ENCODE measurements around the gene PCLO.
"Not testable (repeated sequence)": the region's sequence is repeated elsewhere in the genome, so short reads cannot be mapped to it uniquely, and the experiment has no call there.

The PCLO gene

DNA sequence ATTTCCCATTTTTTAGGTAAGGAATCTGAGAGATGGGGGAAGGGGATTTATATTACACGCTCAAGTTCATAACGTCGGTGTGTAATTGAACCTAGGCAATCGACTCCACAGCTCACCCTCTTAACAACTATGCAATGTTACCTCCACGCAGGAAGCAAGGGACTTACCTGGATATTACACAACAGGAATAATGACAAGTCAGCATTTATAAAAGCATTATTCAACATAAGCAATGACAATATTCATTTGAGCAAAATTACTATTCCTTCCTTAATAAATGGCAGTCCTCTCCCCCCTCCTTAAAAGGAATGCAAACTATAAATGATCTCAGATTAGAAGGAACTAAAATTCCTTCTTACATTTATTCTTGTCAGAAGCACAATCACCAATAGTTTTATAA is 104.0 kb downstream of the PCLO start:
- DNase-seq (ENCODE audit: insufficient read length, low spot score) = no peak
- no peak for FAIRE-seq

DNA sequence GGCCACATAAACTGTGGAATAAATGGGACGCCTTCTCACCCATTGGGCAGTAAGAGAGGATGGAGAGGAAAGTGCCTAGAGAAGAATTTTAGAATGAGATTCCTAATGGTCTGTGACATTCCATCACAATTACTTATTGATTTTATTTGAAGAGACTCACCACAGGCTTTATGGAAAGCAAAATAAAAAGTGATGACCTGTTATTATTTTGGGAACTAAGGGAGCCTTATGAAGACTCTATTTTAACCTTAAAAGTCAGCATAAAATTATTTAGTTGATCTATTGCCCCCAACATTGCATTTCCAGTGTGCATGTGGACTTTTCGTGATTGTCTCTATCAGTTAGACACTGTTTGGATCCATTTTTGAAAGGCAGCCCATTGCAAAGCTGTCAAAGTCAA is 107.5 kb downstream of the PCLO start:
- DNase-seq (ENCODE audit: insufficient read length, low spot score) = no peak
- no peak for FAIRE-seq

GRCh38 chr7:83054472-83054871 is 108.2 kb downstream of the PCLO start:
- FAIRE-seq = no peak
- no peak for DNase-seq (ENCODE audit: insufficient read length, low spot score)

GRCh38 chr7:83053965-83054364 is 108.7 kb downstream of the PCLO start:
- FAIRE-seq (no peak), DNase-seq (ENCODE audit: insufficient read length, low spot score) (no peak)

- DNase-seq (ENCODE audit: insufficient read length, low spot score) = no peak
- no peak for FAIRE-seq
Measured at GRCh38 chr7:83040484-83040883, 122.2 kb downstream of the PCLO start.

DNA sequence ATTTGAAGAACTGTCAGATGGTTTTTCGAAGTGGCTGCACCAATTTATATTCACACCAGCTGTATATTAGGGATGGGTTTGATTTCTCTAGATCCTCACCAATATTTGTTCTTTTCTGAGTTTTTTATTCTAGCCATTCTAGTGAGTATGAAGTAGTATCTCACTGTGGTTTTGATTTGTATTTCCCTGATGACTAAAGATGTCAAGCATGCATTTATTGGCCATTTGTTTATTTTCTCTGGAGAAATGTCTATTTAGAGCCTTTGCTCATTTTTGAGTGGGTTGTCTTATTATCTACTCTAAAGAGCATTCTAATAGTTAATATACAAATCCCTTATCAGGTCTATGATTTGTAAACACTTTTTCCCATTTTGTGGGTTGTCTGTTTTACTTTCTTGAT is 123.9 kb downstream of the PCLO start:
- DNase-seq (ENCODE audit: insufficient read length, low spot score) (no peak), FAIRE-seq (no peak)

- DNase-seq (ENCODE audit: insufficient read length, low spot score) = no peak
Measured at GRCh38 chr7:83036721-83037380, 125.8 kb downstream of the PCLO start.

GRCh38 chr7:83036130-83036529 is 126.6 kb downstream of the PCLO start:
- FAIRE-seq (no peak), DNase-seq (ENCODE audit: insufficient read length, low spot score) (no peak)

More at GRCh38 chr7:83036721-83037380, 125.8 kb downstream of the PCLO start:
- no peak for FAIRE-seq

GRCh38 chr7:83032195-83032594 is 130.5 kb downstream of the PCLO start:
- DNase-seq (ENCODE audit: insufficient read length, low spot score) (no peak), FAIRE-seq (no peak)

- not testable (repeated sequence) for FAIRE-seq
- peak; percentile 17 for DNase-seq (ENCODE audit: insufficient read length, low spot score)
Measured at GRCh38 chr7:83023817-83024665, 138.6 kb downstream of the PCLO start.

DNA sequence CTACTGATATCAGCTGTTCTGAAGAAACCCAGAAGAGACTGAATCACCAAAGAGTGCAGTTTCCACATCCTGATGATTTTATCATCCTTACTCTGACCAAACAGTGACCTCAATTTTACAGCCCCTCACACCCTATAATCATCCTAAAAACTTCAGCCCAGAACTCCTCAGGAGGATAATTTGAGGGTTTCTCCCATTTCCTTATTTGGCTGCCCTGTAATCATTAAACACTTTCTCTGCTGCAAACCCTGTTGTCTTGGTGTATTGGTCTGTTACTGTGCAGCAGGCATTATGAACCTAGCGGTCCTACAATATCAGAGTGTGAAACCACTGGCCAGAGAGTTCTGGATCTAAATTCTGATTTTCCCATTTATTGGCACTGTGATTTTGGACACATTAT is 141.7 kb downstream of the PCLO start:
- FAIRE-seq = no peak
- no peak for DNase-seq (ENCODE audit: insufficient read length, low spot score)

GRCh38 chr7:83020161-83020560 is 142.5 kb downstream of the PCLO start:
- DNase-seq (ENCODE audit: insufficient read length, low spot score) (no peak), FAIRE-seq (no peak)

DNA sequence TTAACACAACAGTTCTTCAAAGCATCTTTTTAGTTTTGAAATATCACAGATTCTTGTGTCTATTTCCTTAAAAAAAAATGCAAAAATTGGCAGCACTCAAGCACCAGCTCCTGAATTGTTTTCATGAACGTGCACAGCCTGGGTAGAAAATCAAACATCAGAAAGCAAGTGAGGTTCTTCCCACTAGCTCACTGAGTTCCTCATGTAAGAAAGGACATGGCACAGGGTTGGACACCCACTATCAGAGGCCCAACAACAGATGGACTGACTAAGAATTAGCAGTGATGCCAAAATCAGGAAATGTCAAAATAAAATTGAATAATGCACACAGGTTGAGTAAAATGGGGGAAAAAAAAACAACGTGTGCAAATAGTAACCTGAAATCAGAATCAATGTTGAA is 146.8 kb downstream of the PCLO start:
- FAIRE-seq = no peak
- no peak for DNase-seq (ENCODE audit: insufficient read length, low spot score)

GRCh38 chr7:83014546-83014945 is 148.1 kb downstream of the PCLO start:
- DNase-seq (ENCODE audit: insufficient read length, low spot score) = no peak
- FAIRE-seq = no peak

DNA sequence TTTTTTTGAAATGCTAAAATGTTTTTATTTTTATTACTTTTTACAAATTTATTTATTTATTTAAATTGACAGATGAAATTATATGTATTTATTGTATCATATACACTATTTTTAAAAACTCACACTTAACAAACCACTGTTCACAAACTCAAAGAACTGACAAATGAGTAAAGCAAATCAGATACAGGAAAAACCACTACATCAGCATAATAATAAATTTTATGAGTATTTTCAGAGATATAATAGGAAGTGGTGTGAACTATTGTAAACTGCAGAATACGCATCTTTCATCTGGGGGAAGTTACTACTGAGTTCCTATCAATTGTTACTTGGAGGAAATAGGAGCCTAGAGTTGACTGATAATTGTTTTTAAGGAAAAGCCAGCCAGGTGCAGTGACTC is 150.7 kb downstream of the PCLO start:
- no peak for FAIRE-seq

GRCh38 chr7:83005410-83005809 is 157.3 kb downstream of the PCLO start:
- FAIRE-seq (no peak), DNase-seq (ENCODE audit: insufficient read length, low spot score) (no peak)

More for the DNA sequence above, 150.7 kb downstream of the PCLO start:
- no peak for DNase-seq (ENCODE audit: insufficient read length, low spot score)

- FAIRE-seq (no peak), DNase-seq (ENCODE audit: insufficient read length, low spot score) (no peak)
Measured at GRCh38 chr7:83001362-83002040, 161.2 kb downstream of the PCLO start.

GRCh38 chr7:82998436-82998835 is 164.2 kb downstream of the PCLO start:
- no peak for DNase-seq (ENCODE audit: insufficient read length, low spot score)
- FAIRE-seq = no peak

DNA sequence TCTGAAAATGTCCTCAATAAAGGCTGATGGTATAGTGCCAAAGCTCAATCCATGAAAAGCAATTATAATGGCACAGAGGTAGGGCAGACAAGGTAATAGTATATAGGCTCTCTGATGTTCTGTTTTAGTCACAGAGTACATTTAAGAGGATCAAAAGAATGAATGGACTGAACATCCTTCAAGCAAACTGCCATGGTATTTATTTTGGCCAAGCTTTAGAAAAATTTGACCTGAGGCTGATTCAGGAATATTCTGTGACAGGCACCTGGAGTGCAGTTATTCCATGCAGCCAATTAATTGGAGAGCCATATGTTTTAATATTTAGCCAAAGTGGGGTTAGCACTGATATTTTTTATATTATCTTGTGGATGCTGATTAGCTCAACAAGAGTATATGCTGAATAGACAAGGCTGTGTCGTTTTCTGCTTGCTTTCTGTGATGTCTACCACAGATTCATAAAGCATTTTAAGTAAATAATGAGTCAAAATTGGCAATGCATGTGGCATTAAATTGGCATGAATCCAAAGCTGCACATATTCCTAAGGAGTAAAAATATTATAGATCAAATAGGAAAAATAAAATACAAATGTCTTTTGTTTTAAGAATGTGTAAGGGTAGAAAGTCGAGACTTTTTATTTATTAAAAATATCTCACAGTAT is 177.4 kb downstream of the PCLO start:
- DNase-seq (ENCODE audit: insufficient read length, low spot score) = no peak
- FAIRE-seq = no peak

DNA sequence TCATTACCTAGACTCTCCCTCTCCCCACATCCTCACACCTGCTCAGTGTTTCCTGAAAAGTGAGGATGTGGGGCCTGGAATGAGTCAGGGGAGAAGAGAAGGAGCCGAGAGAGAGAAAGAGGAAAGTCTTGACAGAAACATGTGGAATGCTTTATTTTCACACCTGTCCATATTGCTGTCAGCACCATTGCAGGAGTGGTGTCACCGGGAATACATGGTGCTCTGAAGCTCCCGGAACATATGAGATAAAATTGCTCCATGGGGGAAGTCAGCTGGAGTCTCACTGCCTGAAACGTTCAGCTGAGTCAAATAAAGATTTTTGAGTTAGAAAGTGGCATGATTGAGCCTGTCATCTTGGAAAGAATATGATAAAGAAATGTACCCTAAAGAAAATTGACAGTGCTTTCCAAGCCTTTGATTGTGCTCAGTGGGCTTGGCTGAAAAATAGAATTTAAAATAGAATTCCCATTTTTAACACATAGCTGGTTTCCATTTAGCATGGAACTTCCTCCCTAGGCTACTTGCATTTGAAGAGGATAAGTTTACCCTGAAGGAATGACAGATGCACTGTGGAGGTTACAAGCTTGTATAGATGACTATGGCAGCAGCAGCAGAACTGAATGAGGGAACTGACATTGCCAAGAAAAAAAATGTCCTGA is 182.4 kb downstream of the PCLO start:
- DNase-seq (ENCODE audit: insufficient read length, low spot score) (no peak), FAIRE-seq (no peak)
